ACC112 (cell line): Measurements from ENCODE around the gene CCDC178.

Experiments
- H2AFZ ChIP-seq: fragments of 200-600 bp; sonication (generic); one replicate; pipeline ENCODE4 v1.6.0; 2017; ENCODE audit warnings: antibody characterized with exemption, low read length; ENCODE audit not compliant: unreplicated experiment
- H3K27ac ChIP-seq: fragments of 200-600 bp; sonication (generic); 2 replicates; pipeline ENCODE4 v1.5.1; 2014; ENCODE audit warnings: low read depth, mild to moderate bottlenecking, antibody characterized with exemption, low read length, moderate library complexity
- H3K27me3 ChIP-seq: fragments of 200-600 bp; sonication (generic); 2 replicates; pipeline ENCODE4 v1.6.1; 2014; ENCODE audit warnings: mild to moderate bottlenecking, antibody characterized with exemption, low read length, moderate library complexity, mixed read lengths; ENCODE audit not compliant: insufficient read depth
- H3K36me3 ChIP-seq: fragments of 200-600 bp; sonication (generic); 2 replicates; pipeline ENCODE4 v1.6.1; 2016; ENCODE audit warnings: mild to moderate bottlenecking, antibody characterized with exemption, low read length, moderate library complexity, mixed read lengths; ENCODE audit not compliant: insufficient read depth
- H3K4me1 ChIP-seq: fragments of 200-600 bp; sonication (generic); one replicate; pipeline ENCODE4 v1.6.1; 2016; ENCODE audit warnings: low read length, mixed read lengths; ENCODE audit not compliant: insufficient read depth, unreplicated experiment, control insufficient read depth
- H3K4me3 ChIP-seq: fragments of 200-600 bp; sonication (generic); 2 replicates; pipeline ENCODE4 v1.5.1; 2014; ENCODE audit warnings: mild to moderate bottlenecking, low read depth, low read length
- H3K79me2 ChIP-seq: fragments of 200-600 bp; sonication (generic); one replicate; pipeline ENCODE4 v1.6.0; 2016; ENCODE audit warnings: low read length; ENCODE audit not compliant: control insufficient read depth, unreplicated experiment, insufficient read depth

Gene CCDC178

GRCh38 chr18:33097126-33097525, 343.4 kb downstream of the CCDC178 start:
- Histone ChIP-seq H3K4me1 (no peaks in the 10 kb centered on the region), H3K4me3 (no peak overlapping the region), H3K27ac (no peak overlapping the region), H3K27me3 (no peaks in the 10 kb centered on the region), H3K79me2 (no peaks in the 10 kb centered on the region), H3K36me3 (no peaks in the 10 kb centered on the region), H2AFZ (no peak overlapping the region)

DNA sequence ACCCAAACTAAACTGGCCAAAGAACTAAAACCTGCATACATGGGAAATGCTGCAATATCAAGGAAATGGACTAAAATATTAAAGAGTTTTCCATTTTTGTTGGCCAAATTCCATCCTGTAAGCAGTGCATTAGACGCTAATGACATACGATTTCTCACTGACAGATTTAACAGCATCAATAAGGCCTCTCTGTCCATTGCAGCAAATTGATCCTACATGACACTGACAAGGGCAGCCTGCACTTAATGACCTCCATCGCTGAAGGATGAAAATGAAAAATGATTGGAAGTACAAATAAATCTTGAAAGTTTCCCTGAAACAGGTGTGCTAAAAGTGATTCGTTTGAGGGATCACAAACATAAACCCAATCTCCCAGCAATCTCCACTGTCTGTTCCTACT, 350.1 kb downstream of the CCDC178 start:
- H3K27ac ChIP-seq, result no peak overlapping the region
- no peak overlapping the region for H3K4me3 ChIP-seq
- H3K79me2 ChIP-seq, result no peaks in the 10 kb centered on the region
- H3K27me3 ChIP-seq, result no peaks in the 10 kb centered on the region
- H3K36me3 ChIP-seq, result no peaks in the 10 kb centered on the region
- no peaks in the 10 kb centered on the region for H3K4me1 ChIP-seq
- no peak overlapping the region for H2AFZ ChIP-seq

DNA sequence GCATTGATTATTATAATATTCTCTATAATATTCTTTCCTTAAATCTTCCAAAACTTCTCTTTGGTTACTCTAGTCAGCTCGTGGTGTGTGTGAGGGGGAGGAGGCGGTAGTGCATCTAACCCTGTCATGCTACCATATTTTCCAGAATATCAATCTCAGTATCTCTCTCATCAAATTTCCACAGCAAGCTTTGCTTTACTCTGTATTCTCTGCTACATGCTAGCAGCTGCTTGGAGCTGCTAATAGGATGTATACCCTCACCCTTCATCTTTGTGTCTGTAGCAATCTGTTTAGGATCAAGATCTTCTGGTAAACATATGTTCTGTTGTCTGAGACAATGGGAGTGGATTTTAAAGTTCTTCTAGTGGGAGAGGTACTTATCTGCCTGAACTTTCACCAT, 363.9 kb downstream of the CCDC178 start:
- no peaks in the 10 kb centered on the region for H3K36me3 ChIP-seq
- H3K27me3 ChIP-seq, result no peaks in the 10 kb centered on the region; the same call in 1 of the 2 replicates
- H3K27ac ChIP-seq, result no peak overlapping the region
- H2AFZ ChIP-seq, result no peak overlapping the region
- H3K4me1 ChIP-seq, result no peaks in the 10 kb centered on the region
- no peaks in the 10 kb centered on the region for H3K79me2 ChIP-seq
- no peak overlapping the region for H3K4me3 ChIP-seq

- H3K27ac ChIP-seq, result no peak overlapping the region
- H2AFZ ChIP-seq, result no peak overlapping the region
- no peaks in the 10 kb centered on the region for H3K79me2 ChIP-seq
- no peak overlapping the region for H3K4me3 ChIP-seq
- H3K27me3 ChIP-seq, result no peaks in the 10 kb centered on the region; the same call in 1 of the 2 replicates
- H3K36me3 ChIP-seq, result no peaks in the 10 kb centered on the region
- no peaks in the 10 kb centered on the region for H3K4me1 ChIP-seq
Observed at GRCh38 chr18:33074125-33074524, 366.4 kb downstream of the CCDC178 start.

- Histone ChIP-seq H3K27ac (no peak overlapping the region), H3K27me3 (no peaks in the 10 kb centered on the region), H3K36me3 (no peaks in the 10 kb centered on the region), H3K4me3 (no peak overlapping the region), H3K4me1 (no peaks in the 10 kb centered on the region), H2AFZ (no peak overlapping the region), H3K79me2 (no peaks in the 10 kb centered on the region)
Observed at GRCh38 chr18:33062834-33063364, 377.6 kb downstream of the CCDC178 start.

- Histone ChIP-seq H3K4me1 (no peaks in the 10 kb centered on the region), H3K27me3 (no peaks in the 10 kb centered on the region), H3K4me3 (no peak overlapping the region), H3K79me2 (no peaks in the 10 kb centered on the region), H3K27ac (no peak overlapping the region), H3K36me3 (no peaks in the 10 kb centered on the region), H2AFZ (no peak overlapping the region)
Observed at GRCh38 chr18:33052886-33053285, 387.6 kb downstream of the CCDC178 start.

DNA sequence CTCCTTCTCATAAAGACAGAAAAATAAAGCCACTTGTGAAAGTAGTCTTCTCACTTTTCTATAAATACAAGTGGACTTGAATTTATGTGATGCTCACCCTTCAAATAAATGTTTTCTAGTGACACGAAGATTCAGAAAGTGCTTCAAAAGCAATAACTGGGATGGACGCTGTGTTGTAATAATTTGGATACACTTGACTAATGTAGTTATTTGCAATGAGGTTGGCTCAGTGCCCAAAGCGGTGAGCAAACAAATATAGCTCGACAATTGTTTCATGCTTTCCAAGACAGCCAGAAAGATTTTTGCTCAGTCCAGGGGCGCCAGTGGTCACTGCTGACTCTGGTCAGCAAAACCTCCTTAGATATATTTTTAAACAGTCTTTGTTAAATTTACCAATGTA, 389.1 kb downstream of the CCDC178 start:
- no peak overlapping the region for H2AFZ ChIP-seq
- H3K79me2 ChIP-seq, result no peaks in the 10 kb centered on the region
- no peaks in the 10 kb centered on the region for H3K36me3 ChIP-seq
- H3K4me3 ChIP-seq, result no peak overlapping the region
- no peaks in the 10 kb centered on the region for H3K4me1 ChIP-seq
- no peak overlapping the region for H3K27ac ChIP-seq
- H3K27me3 ChIP-seq, result no peaks in the 10 kb centered on the region

DNA sequence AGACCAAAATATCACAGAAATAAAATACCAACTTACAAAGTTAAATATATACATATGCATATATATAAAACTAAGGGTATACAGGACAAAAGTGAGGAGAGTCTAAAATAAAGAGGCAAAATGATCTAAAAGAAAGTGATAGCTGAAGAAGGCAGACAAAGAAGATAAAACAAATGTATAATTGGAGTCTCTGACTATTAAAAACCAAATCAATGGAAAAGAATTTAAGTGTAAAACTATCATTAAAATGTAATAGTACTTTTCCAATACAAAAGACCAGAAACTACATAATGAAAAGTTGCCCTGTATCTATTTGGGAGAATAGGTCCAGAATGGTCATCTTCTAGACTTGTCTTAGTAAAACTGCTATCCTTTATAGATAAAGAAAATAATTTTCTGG, 400.3 kb downstream of the CCDC178 start:
- Histone ChIP-seq H2AFZ (no peak overlapping the region), H3K36me3 (no peaks in the 10 kb centered on the region), H3K27me3 (no peaks in the 10 kb centered on the region), H3K4me1 (no peaks in the 10 kb centered on the region), H3K79me2 (no peaks in the 10 kb centered on the region), H3K27ac (no peak overlapping the region), H3K4me3 (no peak overlapping the region)

DNA sequence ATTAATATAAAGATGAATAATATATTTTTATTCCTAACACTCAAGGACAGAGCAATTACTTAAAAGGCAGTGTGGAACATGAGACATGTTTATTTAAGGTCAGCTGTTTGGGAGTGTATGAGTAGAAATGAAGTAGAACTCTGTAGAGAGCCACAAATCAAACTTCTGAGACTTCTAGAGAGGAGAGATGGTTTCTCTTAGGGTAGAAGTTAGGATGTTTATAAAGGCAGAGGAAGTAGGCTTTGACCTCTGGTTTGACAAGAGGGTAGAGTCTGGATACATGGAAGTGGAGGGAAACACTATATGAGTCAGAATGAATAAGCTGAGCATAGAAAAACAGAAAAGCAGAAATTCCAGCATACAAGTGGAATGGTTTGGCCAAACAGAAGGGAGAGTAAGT, 405.6 kb downstream of the CCDC178 start:
- Histone ChIP-seq H3K27ac (no peak overlapping the region), H3K27me3 (no peaks in the 10 kb centered on the region), H3K36me3 (no peaks in the 10 kb centered on the region), H3K4me1 (no peaks in the 10 kb centered on the region), H2AFZ (no peak overlapping the region), H3K79me2 (no peaks in the 10 kb centered on the region), H3K4me3 (no peak overlapping the region)

DNA sequence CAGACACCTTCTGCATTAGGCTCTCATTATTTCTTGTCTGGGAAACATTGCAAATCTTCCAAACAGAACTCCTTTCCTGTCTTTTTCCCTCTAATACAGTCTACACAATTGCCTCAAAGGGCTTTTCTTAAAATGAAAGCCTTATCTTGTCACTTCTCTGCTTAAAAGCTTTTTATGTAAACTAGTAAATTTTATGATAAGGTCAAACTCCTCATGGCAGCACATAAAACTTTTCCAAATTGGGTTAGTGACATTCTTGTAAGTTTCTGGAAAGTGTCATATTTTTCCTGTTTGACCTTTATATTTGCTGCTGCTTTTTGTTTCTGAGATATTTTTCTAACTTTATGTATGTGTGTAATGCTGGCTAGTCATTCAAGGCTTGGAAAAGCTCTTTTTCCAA, 406.3 kb downstream of the CCDC178 start:
- H3K36me3 ChIP-seq, result no peaks in the 10 kb centered on the region
- H3K4me1 ChIP-seq, result no peaks in the 10 kb centered on the region
- H3K4me3 ChIP-seq, result no peak overlapping the region
- no peak overlapping the region for H2AFZ ChIP-seq
- H3K27me3 ChIP-seq, result no peaks in the 10 kb centered on the region; the same call in 1 of the 2 replicates
- H3K27ac ChIP-seq, result no peak overlapping the region
- H3K79me2 ChIP-seq, result no peaks in the 10 kb centered on the region

DNA sequence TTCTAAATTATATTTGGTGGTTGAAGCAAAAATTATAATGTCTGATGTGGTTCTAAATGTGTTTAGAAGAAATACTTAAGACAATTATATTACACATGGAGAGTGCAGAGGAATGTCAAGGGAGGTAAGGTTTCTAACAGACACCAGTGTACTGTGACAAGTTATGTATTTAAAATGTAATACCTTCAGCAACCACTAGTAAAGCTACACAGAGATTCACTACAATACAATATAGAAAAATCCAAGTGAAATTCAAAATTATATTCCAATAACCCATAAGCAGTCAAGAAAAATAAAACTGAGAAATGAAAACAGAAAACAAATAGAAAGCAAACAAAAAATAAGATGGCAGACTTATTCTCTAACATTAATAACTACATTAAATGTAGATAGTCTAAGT, 418.2 kb downstream of the CCDC178 start:
- Histone ChIP-seq H3K4me1 (no peaks in the 10 kb centered on the region), H2AFZ (no peak overlapping the region), H3K27me3 (0 out of 2 replicates have a peak, but pooled peaks cover 4% of the 10 kb centered on the region), H3K27ac (no peak overlapping the region), H3K36me3 (no peaks in the 10 kb centered on the region), H3K4me3 (no peak overlapping the region), H3K79me2 (no peaks in the 10 kb centered on the region)
